GM21360 (cell line): ENCODE measurements around the gene C2CD3.
A peak's percentile ranks its signal among the peaks of the same experiment; 100 is the strongest.

Source experiments
- ATAC-seq: cut with Tn5 transposase; IDR thresholded peaks from one replicate; pipeline ENCODE4 v1.9.1; 2021; ENCODE audit warnings: mild to moderate bottlenecking, moderate library complexity; ENCODE audit not compliant: unreplicated experiment

C2CD3 gene

GRCh38 chr11:74170694-74171629 is at the start of gene C2CD3, which contains the start of gene PPME1:
C2CD3 (minus strand) TSS chr11:74171002; CDS start chr11:74170792, 210 bp downstream.
PPME1 (plus strand) TSS chr11:74171289; CDS start chr11:74171422, 133 bp downstream.
- peak; percentile 93 for ATAC-seq

GRCh38 chr11:74220376-74220775 is 49.6 kb upstream of the C2CD3 start:
- no peak for ATAC-seq

GRCh38 chr11:74212533-74212932 is 41.7 kb upstream of the C2CD3 start:
- no peak for ATAC-seq

- ATAC-seq: no peak
These were observed 37.7 kb upstream of the C2CD3 start for GRCh38 chr11:74208507-74208906.

- ATAC-seq: no peak
These were observed 35.9 kb upstream of the C2CD3 start for GRCh38 chr11:74206746-74207145.

- ATAC-seq: no peak
These were observed 34.4 kb upstream of the C2CD3 start for GRCh38 chr11:74205181-74205580.

- no peak for ATAC-seq
These were observed 33.9 kb upstream of the C2CD3 start for GRCh38 chr11:74204701-74205100.

GRCh38 chr11:74203966-74204365 is 33.2 kb upstream of the C2CD3 start:
- ATAC-seq: no peak

- ATAC-seq: no peak
These were observed 26.1 kb upstream of the C2CD3 start for GRCh38 chr11:74196781-74197486.

- no peak for ATAC-seq
These were observed 25.0 kb upstream of the C2CD3 start for GRCh38 chr11:74195828-74196227.

GRCh38 chr11:74185695-74186094 is 14.9 kb upstream of the C2CD3 start:
- ATAC-seq: no peak

GRCh38 chr11:74185285-74185684 is 14.5 kb upstream of the C2CD3 start:
- no peak for ATAC-seq

- ATAC-seq: no peak
These were observed 11.8 kb upstream of the C2CD3 start for GRCh38 chr11:74182635-74183034.

GRCh38 chr11:74179234-74180052 is 8.6 kb upstream of the C2CD3 start:
- no peak for ATAC-seq

- ATAC-seq: no peak
These were observed 5.1 kb upstream of the C2CD3 start for GRCh38 chr11:74175920-74176319.

- ATAC-seq: no peak
These were observed 1.2 kb upstream of the C2CD3 start for GRCh38 chr11:74171997-74172396.

GRCh38 chr11:74171630-74171968 is 797 bp upstream of the C2CD3 start:
- no peak for ATAC-seq

GRCh38 chr11:74169738-74170458 is 904 bp downstream of the C2CD3 start:
- no peak for ATAC-seq

- ATAC-seq: no peak
These were observed 2.0 kb downstream of the C2CD3 start for GRCh38 chr11:74168838-74169237.

GRCh38 chr11:74162681-74163467 is 7.9 kb downstream of the C2CD3 start:
- no peak for ATAC-seq
